ENCODE results near the gene ANO2. TPM values are rescaled to one million over a fixed set of nuclear protein-coding genes. Genes with fewer than 3 reads are reported as not detected.
"Not testable (repeated sequence)": the region's sequence is repeated elsewhere in the genome, so short reads cannot be mapped to it uniquely, and the experiment has no call there.

The ANO2 gene
- total RNA-seq, 1 donor from 2014 or later: 2.2 TPM

- no peak for DNase-seq (ENCODE audit: low read depth)
Observed at GRCh38 chr12:5830111-5830510, 114.9 kb downstream of the ANO2 start.

GRCh38 chr12:5827591-5827990, 117.5 kb downstream of the ANO2 start:
- DNase-seq (ENCODE audit: low read depth): no peak

GRCh38 chr12:5825761-5826160, 119.3 kb downstream of the ANO2 start:
- DNase-seq (ENCODE audit: low read depth): not testable (repeated sequence)

GRCh38 chr12:5818877-5819276, 126.2 kb downstream of the ANO2 start:
- DNase-seq (ENCODE audit: low read depth): not testable (repeated sequence)

- DNase-seq (ENCODE audit: low read depth): no peak
Observed at GRCh38 chr12:5817246-5817645, 127.8 kb downstream of the ANO2 start.

- no peak for DNase-seq (ENCODE audit: low read depth)
Observed at GRCh38 chr12:5809586-5809985, 135.5 kb downstream of the ANO2 start.

- peak; percentile 82 for DNase-seq (ENCODE audit: low read depth)
Observed at GRCh38 chr12:5808981-5809380, 136.1 kb downstream of the ANO2 start.

GRCh38 chr12:5807514-5808219, 137.4 kb downstream of the ANO2 start:
- no peak for DNase-seq (ENCODE audit: low read depth)

- peak; percentile 32 for DNase-seq (ENCODE audit: low read depth)
Observed at GRCh38 chr12:5807090-5807414, 138.0 kb downstream of the ANO2 start.

- DNase-seq (ENCODE audit: low read depth): peak; percentile 86
Observed at GRCh38 chr12:5806371-5807089, 138.5 kb downstream of the ANO2 start.

- DNase-seq (ENCODE audit: low read depth): no peak
Observed at GRCh38 chr12:5803532-5803931, 141.5 kb downstream of the ANO2 start.

GRCh38 chr12:5798242-5799015, 146.6 kb downstream of the ANO2 start:
- no peak for DNase-seq (ENCODE audit: low read depth)

- DNase-seq (ENCODE audit: low read depth): no peak
Observed at GRCh38 chr12:5797661-5798060, 147.4 kb downstream of the ANO2 start.

GRCh38 chr12:5796959-5797225, 148.2 kb downstream of the ANO2 start:
- no peak for DNase-seq (ENCODE audit: low read depth)

- no peak for DNase-seq (ENCODE audit: low read depth)
Observed at GRCh38 chr12:5796171-5796958, 148.7 kb downstream of the ANO2 start.

- DNase-seq (ENCODE audit: low read depth): no peak
Observed at GRCh38 chr12:5794156-5794555, 150.9 kb downstream of the ANO2 start.

- DNase-seq (ENCODE audit: low read depth): no peak
Observed at GRCh38 chr12:5792343-5792742, 152.7 kb downstream of the ANO2 start.

GRCh38 chr12:5789469-5789968, 155.5 kb downstream of the ANO2 start:
- peak; percentile 19 for DNase-seq (ENCODE audit: low read depth)

- no peak for DNase-seq (ENCODE audit: low read depth)
Observed at GRCh38 chr12:5787828-5788227, 157.2 kb downstream of the ANO2 start.

GRCh38 chr12:5785601-5786000, 159.5 kb downstream of the ANO2 start:
- DNase-seq (ENCODE audit: low read depth): no peak

- no peak for DNase-seq (ENCODE audit: low read depth)
Observed at GRCh38 chr12:5784462-5785130, 160.5 kb downstream of the ANO2 start.

Data from myocyte (in vitro differentiated cells).